GM23248 (cell line): ENCODE data around the gene ZFYVE21. TPM values are rescaled to one million over a fixed set of nuclear protein-coding genes. Genes with fewer than 3 reads are reported as not detected.
"Not testable (repeated sequence)": the region's sequence is repeated elsewhere in the genome, so short reads cannot be mapped to it uniquely, and the experiment has no call there.

ENCODE experiments used
- DNase-seq: peaks from one replicate; pipeline ENCODE4 v3.0.0-alpha.2; 2015
- H2AFZ ChIP-seq: fragments of 200-600 bp; sonication (generic); 2 replicates; pipeline ENCODE4 v1.6.1; 2016; ENCODE audit warnings: antibody characterized with exemption
- H3F3A ChIP-seq: fragments of 200-600 bp; sonication (generic); 2 replicates; pipeline ENCODE4 v1.6.1; 2016; ENCODE audit warnings: mild to moderate bottlenecking, antibody characterized with exemption, mixed run types; ENCODE audit not compliant: insufficient read depth
- H3K27ac ChIP-seq: fragments of 200-600 bp; sonication (generic); 2 replicates; pipeline ENCODE4 v1.5.1; 2016; ENCODE audit warnings: mild to moderate bottlenecking
- H3K27me3 ChIP-seq: fragments of 200-600 bp; sonication (generic); replicated peaks from 2 replicates; pipeline ENCODE4 v1.6.1; 2016; ENCODE audit warnings: mild to moderate bottlenecking; ENCODE audit not compliant: insufficient read depth
- H3K36me3 ChIP-seq: fragments of 200-600 bp; sonication (generic); 2 replicates; pipeline ENCODE4 v1.6.1; 2016; ENCODE audit warnings: low read depth, mild to moderate bottlenecking
- H3K4me1 ChIP-seq: fragments of 200-600 bp; sonication (generic); 2 replicates; pipeline ENCODE4 v1.6.1; 2016; ENCODE audit warnings: mild to moderate bottlenecking; ENCODE audit not compliant: insufficient read depth
- H3K4me2 ChIP-seq: fragments of 200-600 bp; sonication (generic); one replicate; pipeline ENCODE4 v1.6.1; 2016; ENCODE audit warnings: mild to moderate bottlenecking; ENCODE audit not compliant: unreplicated experiment
- H3K4me3 ChIP-seq: fragments of 200-600 bp; sonication (generic); 2 replicates; pipeline ENCODE4 v1.5.1; 2016; ENCODE audit warnings: mild to moderate bottlenecking
- H3K79me2 ChIP-seq: fragments of 200-600 bp; sonication (generic); 2 replicates; pipeline ENCODE4 v1.6.1; 2016; ENCODE audit warnings: mild to moderate bottlenecking; ENCODE audit not compliant: insufficient read depth
- H3K9ac ChIP-seq: fragments of 200-600 bp; sonication (generic); 2 replicates; pipeline ENCODE4 v1.6.1; 2016; ENCODE audit warnings: mild to moderate bottlenecking
- H3K9me2 ChIP-seq: fragments of 200-600 bp; sonication (generic); 2 replicates; pipeline ENCODE4 v1.6.1; 2016; ENCODE audit warnings: mixed run types, mild to moderate bottlenecking, moderate library complexity; ENCODE audit not compliant: insufficient read depth
- H3K9me3 ChIP-seq: fragments of 200-600 bp; sonication (generic); one replicate; pipeline ENCODE4 v1.6.1; 2017; ENCODE audit warnings: low read depth
- H4K20me1 ChIP-seq: fragments of 200-600 bp; sonication (generic); 2 replicates; pipeline ENCODE4 v1.6.0; 2016; ENCODE audit not compliant: insufficient read depth
- EZH2 ChIP-seq: fragments of 200-600 bp; sonication (generic); IDR thresholded peaks from 2 replicates; pipeline ENCODE4 v1.6.1; 2018; ENCODE audit warnings: antibody characterized with exemption, mild to moderate bottlenecking; ENCODE audit not compliant: insufficient read depth, poor library complexity, severe bottlenecking
- EZH2phosphoT487 ChIP-seq: fragments of 200-600 bp; sonication (generic); IDR thresholded peaks from 2 replicates; pipeline ENCODE4 v1.6.1; 2018; ENCODE audit warnings: antibody characterized with exemption, moderate library complexity, mild to moderate bottlenecking, low read depth; ENCODE audit not compliant: insufficient read depth
- WGBS, 2 experiments: methylation state at CpG; one replicate each; pipeline ENCODE4 v1.1.6; 2015 to 2017; ENCODE audit warnings: low lambda C conversion rate in 2 of 2, low coverage in 1 of 2; ENCODE audit errors: missing lambda C conversion rate in 2 of 2; 5-methylcytosine and 5-hydroxymethylcytosine counted together
- in situ Hi-C: fragments of 300-500 bp; cut with MboI; formaldehyde crosslinking; loops from 2 replicates; pipeline ENCODE4 v1.15.0; 2020
- polyA plus RNA-seq: library from polyadenylated mRNA; unstranded; fragments of >200 nt; fragmentation: Nextera tagmentation; extraction: Ambion mirVana; gene quantifications from 2 replicates; pipeline ENCODE4 v1.2.1, GENCODE V29; 2016
- small RNA-seq: library from RNA; depleted of rRNA; stranded (forward); fragments of <200 nt; gene quantifications from one replicate; pipeline ENCODE3, GENCODE V24; 2014; ENCODE audit warnings: low read depth, low replicate concordance
- total RNA-seq: library from RNA; depleted of rRNA; stranded (reverse); fragments of >200 nt; shearing (Covaris generic); gene quantifications from 2 replicates; pipeline ENCODE4 v1.2.3, GENCODE V29; 2014; rRNA removed

Gene ZFYVE21
- total and polyA plus RNA-seq, 2 experiments from 2014 or later = 77.4 to 112 TPM

DNA sequence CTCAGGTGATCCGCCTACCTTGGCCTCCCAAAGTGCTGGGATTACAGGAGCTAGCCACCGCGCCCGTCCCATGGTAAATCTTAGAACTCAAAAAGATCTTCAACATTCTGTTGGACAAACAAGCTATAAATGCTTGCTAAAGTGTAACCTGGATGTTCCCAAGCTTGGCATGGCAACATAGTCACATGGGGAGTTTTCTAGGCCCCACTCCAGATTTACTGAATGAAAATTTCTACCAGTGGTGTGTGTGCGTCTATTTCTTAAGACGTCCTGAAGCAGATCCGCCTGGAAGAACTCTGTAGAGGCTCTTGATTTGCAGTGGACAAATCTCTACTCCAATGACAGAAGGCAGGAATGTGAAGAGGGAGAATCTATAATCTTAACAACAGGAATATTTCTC lies 59.9 kb downstream of the ZFYVE21 start:
- peaks cover 4% of the 10 kb centered on the region; the same call in 1 of the 2 replicates for H3K36me3 ChIP-seq
- in situ Hi-C loops = no loop called here
- H3K4me3 ChIP-seq = no peak overlapping the region
- H3K4me1 ChIP-seq = no peaks in the 10 kb centered on the region
- no peaks in the 10 kb centered on the region for H3K9me3 ChIP-seq
- no peaks in the 10 kb centered on the region for H3K79me2 ChIP-seq
- H3K27me3 ChIP-seq = no peaks in the 10 kb centered on the region
- no peaks in the 10 kb centered on the region for H3K9me2 ChIP-seq
- H4K20me1 ChIP-seq = no peaks in the 10 kb centered on the region
- H3K4me2 ChIP-seq = no peak overlapping the region
- no peak overlapping the region for H3K9ac ChIP-seq
- no peak for DNase-seq
- no peak for TF ChIP-seq EZH2phosphoT487
- no peak for TF ChIP-seq EZH2
- 91 to 95% methylated on average over 7 of the region's 7 CpGs for WGBS, 2 experiments
- no peak overlapping the region for H2AFZ ChIP-seq
- H3F3A ChIP-seq = no peaks in the 10 kb centered on the region
- no peak overlapping the region for H3K27ac ChIP-seq

DNA sequence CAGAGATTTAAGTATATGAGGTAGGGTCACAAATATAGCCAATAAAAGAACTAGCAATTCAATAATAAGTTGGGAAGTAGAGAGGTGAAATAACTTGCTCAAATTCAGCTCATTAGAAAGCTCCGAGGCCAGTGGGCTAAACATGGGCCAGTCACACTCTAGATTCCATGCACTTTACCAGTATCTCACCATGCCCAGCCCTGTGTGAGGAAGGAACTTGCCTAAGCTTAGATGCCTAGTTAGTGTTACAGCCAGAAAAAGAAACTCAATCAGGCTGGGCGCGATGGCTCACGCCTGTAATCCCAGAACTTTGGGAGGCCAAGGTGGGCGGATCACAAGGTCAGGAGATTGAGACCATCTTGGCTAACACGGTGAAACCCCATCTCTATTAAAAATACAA lies 60.7 kb downstream of the ZFYVE21 start:
- H3K4me2 ChIP-seq, H3F3A ChIP-seq, H3K27ac ChIP-seq, H3K79me2 ChIP-seq, H3K9me2 ChIP-seq, DNase-seq, H3K9ac ChIP-seq, H3K4me1 ChIP-seq, H3K27me3 ChIP-seq, in situ Hi-C loops, H4K20me1 ChIP-seq, H3K36me3 ChIP-seq, H2AFZ ChIP-seq, H3K4me3 ChIP-seq, H3K9me3 ChIP-seq: not testable (repeated sequence)
- WGBS, 2 experiments = 97 to 98% methylated on average over 6 of the region's 6 CpGs

DNA sequence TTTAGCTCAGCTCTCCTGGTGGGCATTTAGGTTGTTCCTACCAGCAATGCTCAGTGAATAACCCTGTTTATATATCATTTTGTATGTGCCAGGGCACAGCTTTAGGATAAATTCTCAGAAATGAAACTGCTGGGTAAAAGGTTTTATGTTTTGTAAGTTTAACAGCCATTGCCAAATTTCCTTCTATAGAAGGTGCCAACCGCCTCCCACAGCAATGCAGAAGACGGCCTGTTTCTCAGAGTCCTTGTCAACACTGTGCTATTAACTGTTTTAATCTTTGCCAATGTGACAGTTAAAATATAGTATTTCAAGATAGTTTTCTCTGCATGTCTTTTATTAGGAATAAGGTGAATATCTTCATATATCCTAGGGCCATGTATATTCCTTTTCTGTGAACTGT lies 66.8 kb downstream of the ZFYVE21 start:
- Histone ChIP-seq H3K4me3 (no peak overlapping the region), H4K20me1 (no peaks in the 10 kb centered on the region), H3K9me3 (no peaks in the 10 kb centered on the region), H3K4me2 (no peak overlapping the region), H3K9me2 (no peaks in the 10 kb centered on the region), H3K36me3 (no peaks in the 10 kb centered on the region), H3K79me2 (no peaks in the 10 kb centered on the region), H3K9ac (no peak overlapping the region), H2AFZ (no peak overlapping the region), H3F3A (no peaks in the 10 kb centered on the region), H3K27ac (no peak overlapping the region), H3K27me3 (no peaks in the 10 kb centered on the region), H3K4me1 (no peaks in the 10 kb centered on the region)
- no peak for TF ChIP-seq EZH2
- no peak for TF ChIP-seq EZH2phosphoT487
- no peak for DNase-seq
- WGBS, 2 experiments = 86 to 88% methylated on average over 2 of the region's 2 CpGs
- in situ Hi-C loops = no loop called here

Small RNA genes lying within 50 kb of the gene (small RNA-seq; reads per million reads assigned to genes)
- gene RF00019 = not detected

Other genes with a start within 250 kb of the ZFYVE21 start
- gene CKB, start 193.0 kb upstream of the ZFYVE21 start, total RNA-seq = 18.5 and 27.2 TPM in 2 replicates
- 28.0 and 32.2 TPM in 2 replicates for gene CKB, start 193.0 kb upstream of the ZFYVE21 start, polyA plus RNA-seq
- gene TRMT61A, start 186.6 kb upstream of the ZFYVE21 start, total RNA-seq = 13.2 and 15.0 TPM in 2 replicates
- gene TRMT61A, start 186.6 kb upstream of the ZFYVE21 start, polyA plus RNA-seq = 12.7 and 13.3 TPM in 2 replicates
- 23.9 and 25.8 TPM in 2 replicates for gene BAG5, start 153.2 kb upstream of the ZFYVE21 start, total RNA-seq
- gene BAG5, start 153.2 kb upstream of the ZFYVE21 start, polyA plus RNA-seq = 28.6 and 29.1 TPM in 2 replicates
- gene COA8, start 152.8 kb upstream of the ZFYVE21 start, total RNA-seq = 28.9 and 45.8 TPM in 2 replicates
- gene COA8, start 152.8 kb upstream of the ZFYVE21 start, polyA plus RNA-seq = 96.3 and 108 TPM in 2 replicates
- 339 and 410 TPM in 2 replicates for gene KLC1, start 86.6 kb upstream of the ZFYVE21 start, total RNA-seq
- 177 and 184 TPM in 2 replicates for gene KLC1, start 86.6 kb upstream of the ZFYVE21 start, polyA plus RNA-seq
- gene XRCC3, start 359 bp upstream of the ZFYVE21 start, total RNA-seq = 19.1 and 20.3 TPM in 2 replicates
- gene XRCC3, start 359 bp upstream of the ZFYVE21 start, polyA plus RNA-seq = 4.0 and 4.9 TPM in 2 replicates
- 4.6 and 10.6 TPM in 2 replicates for gene PPP1R13B, start 131.8 kb downstream of the ZFYVE21 start, total RNA-seq
- gene PPP1R13B, start 131.8 kb downstream of the ZFYVE21 start, polyA plus RNA-seq = 2.0 and 2.4 TPM in 2 replicates
- not detected in 2 replicates for gene TDRD9, start 212.6 kb downstream of the ZFYVE21 start, total RNA-seq
- gene TDRD9, start 212.6 kb downstream of the ZFYVE21 start, polyA plus RNA-seq = not detected in 2 replicates
- not detected in 2 replicates for gene RD3L, start 226.7 kb downstream of the ZFYVE21 start, total RNA-seq
- gene RD3L, start 226.7 kb downstream of the ZFYVE21 start, polyA plus RNA-seq = not detected in 2 replicates